Naive thymus-derived CD4-positive, alpha-beta T cell (primary cell): ENCODE measurements around the gene OTX1. TPM values are rescaled to one million over a fixed set of nuclear protein-coding genes. Genes with fewer than 3 reads are reported as not detected.

Experiments used
- ATAC-seq: fragments of 150-1000 bp; cut with Tn5 transposase; 2 replicates; pipeline ENCODE4 v1.10.0; 2021; ENCODE audit warnings: mild to moderate bottlenecking, moderate library complexity
- CTCF ChIA-PET: fragments of 350-600 bp; sonication (Branson Sonifier 250); formaldehyde crosslinking; loops from one replicate; lab custom pipeline; 2021; ENCODE audit warnings: antibody characterized with exemption; lab: Charles Lee
- POLR2A ChIA-PET: fragments of 350-600 bp; sonication (Branson Sonifier 250); formaldehyde crosslinking; loops from one replicate; lab custom pipeline; 2021; ENCODE audit warnings: antibody characterized with exemption, inconsistent platforms; lab: Charles Lee
- DNase-seq, 9 donors: peaks; one replicate each; pipeline versions ENCODE4 v3.0.0 to v3.0.0-alpha.2; 2020 to 2022; ENCODE audit warnings: mixed read lengths in 1 of 9
- H3K27ac ChIP-seq: one replicate; pipeline ENCODE4 v1.7.0; 2013; ENCODE audit warnings: mild to moderate bottlenecking, low read depth, low read length, moderate library complexity
- H3K27me3 ChIP-seq, 2 donors: one replicate each; pipeline ENCODE4 v1.7.0; 2013; ENCODE audit warnings: low read length in 2 of 2, mild to moderate bottlenecking in 2 of 2, moderate library complexity in 2 of 2; ENCODE audit not compliant: control insufficient read depth in 2 of 2, insufficient read depth in 2 of 2
- H3K36me3 ChIP-seq, 3 experiments: 1 replicate in 2 of 3; 2 replicates in 1 of 3; pipeline ENCODE4 v1.7.0; 2013; ENCODE audit warnings: low read length in 3 of 3, mild to moderate bottlenecking in 3 of 3, moderate library complexity in 1 of 3; ENCODE audit not compliant: insufficient read depth in 3 of 3, control insufficient read depth in 2 of 3
- H3K4me1 ChIP-seq, 2 donors: one replicate each; pipeline ENCODE4 v1.7.0; 2013; ENCODE audit warnings: low read length in 2 of 2, mild to moderate bottlenecking in 2 of 2, moderate library complexity in 1 of 2; ENCODE audit not compliant: control insufficient read depth in 2 of 2, insufficient read depth in 2 of 2
- H3K4me3 ChIP-seq: 2 replicates; pipeline ENCODE4 v1.7.0; 2013; ENCODE audit warnings: mild to moderate bottlenecking, low read length
- H3K9me3 ChIP-seq, 3 experiments: 1 replicate in 2 of 3; 2 replicates in 1 of 3; pipeline ENCODE4 v1.7.0; 2013; ENCODE audit warnings: low read length in 3 of 3; ENCODE audit not compliant: control insufficient read depth in 2 of 3
- H3K27ac Mint-ChIP-seq, 9 donors: one replicate each; pipeline ENCODE4 v1.8.0; 2020 to 2022; ENCODE audit warnings: mixed read lengths in 9 of 9, mild to moderate bottlenecking in 8 of 9, moderate library complexity in 5 of 9, inconsistent platforms in 2 of 9
- H3K27me3 Mint-ChIP-seq, 5 donors: one replicate each; pipeline ENCODE4 v1.8.0; 2021 to 2022; ENCODE audit warnings: mixed read lengths in 5 of 5, mild to moderate bottlenecking in 1 of 5
- H3K36me3 Mint-ChIP-seq, 5 donors: one replicate each; pipeline ENCODE4 v1.8.0; 2020 to 2022; ENCODE audit warnings: mixed read lengths in 5 of 5, mild to moderate bottlenecking in 3 of 5, inconsistent platforms in 1 of 5
- H3K4me1 Mint-ChIP-seq, 7 donors: one replicate each; pipeline ENCODE4 v1.8.0; 2020 to 2022; ENCODE audit warnings: mixed read lengths in 7 of 7, mild to moderate bottlenecking in 3 of 7, inconsistent platforms in 1 of 7
- H3K4me3 Mint-ChIP-seq, 10 donors: one replicate each; pipeline ENCODE4 v1.8.0; 2020 to 2022; ENCODE audit warnings: mild to moderate bottlenecking in 10 of 10, mixed read lengths in 10 of 10, moderate library complexity in 6 of 10, inconsistent platforms in 2 of 10
- H3K9me3 Mint-ChIP-seq, 11 donors: one replicate each; pipeline ENCODE4 v1.8.0; 2020 to 2022; ENCODE audit warnings: mixed read lengths in 11 of 11, mild to moderate bottlenecking in 4 of 11, inconsistent platforms in 1 of 11, moderate library complexity in 1 of 11
- intact Hi-C, 2 donors: fragments of 100-400 bp; cut with micrococcal nuclease; formaldehyde crosslinking; loops; one replicate each; pipeline ENCODE4 v1.15.1; 2023
- polyA plus RNA-seq, 2 donors: library from polyadenylated mRNA; unstranded; fragments of 300-500 nt; fragmentation: Illumina TruSeq; gene quantifications; one replicate each; pipeline ENCODE4 v1.2.3, GENCODE V29; 2021
- total RNA-seq, 6 experiments: library from RNA in 5 of 6; stranded (reverse) in 5 of 6; gene quantifications; 1 replicate in 5 of 6; 2 replicates in 1 of 6; pipeline ENCODE4 v1.2.3 and lab custom pipeline; 2021 to 2026

Gene OTX1
- total and polyA plus RNA-seq, 7 experiments from 2014 or later: not detected

DNA sequence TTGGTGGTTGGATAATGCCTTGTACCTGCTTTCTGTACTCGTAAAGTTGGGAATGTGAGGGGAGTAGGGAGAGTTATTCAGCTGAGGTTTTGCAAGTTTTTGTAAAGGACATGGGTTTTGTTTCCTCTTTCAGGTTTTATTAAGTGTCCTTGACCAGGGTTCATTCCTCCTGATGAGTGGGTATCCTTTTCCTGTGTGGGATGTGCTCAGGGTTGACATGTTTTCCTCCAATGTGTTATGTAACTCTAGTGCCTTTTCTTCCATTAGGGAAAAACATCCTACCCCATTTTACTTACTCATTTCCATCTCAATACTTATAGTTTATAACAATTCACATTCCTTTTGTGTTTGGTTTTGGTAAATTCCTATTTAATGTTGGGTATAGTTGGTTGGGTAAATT lies 48.4 kb downstream of the OTX1 start:
- Histone ChIP-seq H3K27me3 (no peaks in the 10 kb centered on the region), H3K36me3 (no peaks in the 10 kb centered on the region), H3K4me1 (no peaks in the 10 kb centered on the region), H3K4me3 (no peak overlapping the region), H3K9me3 (peaks cover 0 to 3% (median 0%) of the 10 kb centered on the region in 3 experiments), H3K27ac (no peak overlapping the region)
- H3K9me3 Mint-ChIP-seq: peaks cover 3 to 45% (median 17%) of the 10 kb centered on the region in 11 donors
- H3K4me3 Mint-ChIP-seq: no peak overlapping the region
- no peaks in the 10 kb centered on the region for H3K4me1 Mint-ChIP-seq
- intact Hi-C loops: no loop called here
- ChIA-PET POLR2A (no interaction called here), CTCF (no interaction called here)
- DNase-seq: no peak
- peaks cover 0 to 5% (median 3%) of the 10 kb centered on the region in 5 donors for H3K27me3 Mint-ChIP-seq
- peaks cover 0 to 5% (median 0%) of the 10 kb centered on the region in 5 donors for H3K36me3 Mint-ChIP-seq
- H3K27ac Mint-ChIP-seq: no peak overlapping the region
- no peak for ATAC-seq

DNA sequence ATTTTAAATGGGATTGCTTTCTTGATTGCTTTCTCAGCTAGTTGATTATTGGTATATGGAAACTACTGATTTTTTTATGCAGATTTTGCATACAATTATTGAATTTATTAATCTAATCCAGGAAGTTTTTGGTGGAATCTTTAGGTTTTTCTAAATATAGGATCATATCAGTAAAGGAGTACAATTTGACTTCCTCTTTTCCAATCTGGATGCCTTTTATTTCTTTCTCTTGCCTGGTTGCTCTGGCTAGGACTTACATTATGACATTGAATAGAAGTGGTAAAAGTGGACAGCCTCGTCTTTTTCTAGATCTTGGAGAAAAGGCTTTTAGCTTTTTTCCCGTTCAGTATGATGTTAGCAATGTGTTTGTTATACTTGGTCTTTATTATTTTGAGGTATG lies 51.3 kb downstream of the OTX1 start:
- no peak overlapping the region for H3K27ac ChIP-seq
- peaks cover 7 to 73% (median 27%) of the 10 kb centered on the region in 11 donors for H3K9me3 Mint-ChIP-seq
- H3K9me3 ChIP-seq: peaks cover 0 to 26% (median 4%) of the 10 kb centered on the region in 3 experiments
- CTCF ChIA-PET: no interaction called here
- H3K4me3 ChIP-seq: no peak overlapping the region
- no peaks in the 10 kb centered on the region for H3K36me3 ChIP-seq
- POLR2A ChIA-PET: no interaction called here
- DNase-seq (no peak), ATAC-seq (no peak)
- no peak overlapping the region for H3K4me3 Mint-ChIP-seq
- no peaks in the 10 kb centered on the region for H3K27me3 ChIP-seq
- intact Hi-C loops: no loop called here
- H3K36me3 Mint-ChIP-seq: peaks cover 0 to 11% (median 0%) of the 10 kb centered on the region in 5 donors
- no peak overlapping the region for H3K27ac Mint-ChIP-seq
- no peaks in the 10 kb centered on the region for H3K4me1 ChIP-seq
- H3K27me3 Mint-ChIP-seq: peaks cover 0 to 6% (median 0%) of the 10 kb centered on the region in 5 donors
- no peaks in the 10 kb centered on the region for H3K4me1 Mint-ChIP-seq

DNA sequence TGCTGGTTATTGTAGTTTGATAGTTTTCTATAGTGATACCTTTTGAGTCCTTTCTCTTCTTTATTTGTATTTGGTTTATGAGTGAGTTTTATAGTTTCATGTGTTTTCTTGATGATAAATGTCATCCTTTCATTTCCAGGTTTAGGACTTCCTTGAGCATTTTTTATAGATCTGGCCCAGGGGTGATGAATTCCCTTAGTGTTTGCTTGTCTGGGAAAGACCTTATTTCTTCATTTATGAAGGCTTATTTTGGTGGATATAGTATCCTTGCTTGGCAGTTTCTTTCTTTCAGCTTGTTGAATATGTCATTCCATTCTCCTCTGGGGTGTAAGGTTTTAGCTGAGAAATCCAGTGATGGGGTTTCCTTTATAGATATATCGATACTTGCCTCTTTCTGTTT lies 53.9 kb downstream of the OTX1 start:
- DNase-seq: no peak
- intact Hi-C loops: no loop called here
- Histone ChIP-seq H3K4me3 (no peak overlapping the region), H3K27me3 (no peaks in the 10 kb centered on the region), H3K27ac (no peak overlapping the region), H3K36me3 (no peaks in the 10 kb centered on the region), H3K4me1 (no peaks in the 10 kb centered on the region), H3K9me3 (peaks cover 0 to 26% (median 4%) of the 10 kb centered on the region in 3 experiments)
- Mint-ChIP-seq H3K27me3 (peaks cover 0 to 6% (median 0%) of the 10 kb centered on the region in 5 donors), H3K9me3 (peaks cover 7 to 78% (median 32%) of the 10 kb centered on the region in 11 donors), H3K4me3 (no peak overlapping the region), H3K36me3 (peaks cover 0 to 11% (median 0%) of the 10 kb centered on the region in 5 donors), H3K27ac (no peak overlapping the region), H3K4me1 (no peaks in the 10 kb centered on the region)
- ATAC-seq: no peak
- CTCF ChIA-PET: no interaction called here
- POLR2A ChIA-PET: no interaction called here
